ENCODE data around the gene ZC3H4. TPM values are rescaled to one million over a fixed set of nuclear protein-coding genes. Genes with fewer than 3 reads are reported as not detected.

Gene ZC3H4
- total and polyA plus RNA-seq, 10 of the 15 experiments (the other 5 are each of a cell fraction or from before 2014, with no cell fraction given), result 5.1 to 86.3 (median 15.5) TPM

- TF ChIP-seq TAF1 (IDR thresholded peaks at IDR 0.05; ENCODE audit: borderline replicate concordance, low read depth, low read length), result 0 out of 2 replicates have a peak, but pooled peaks have one; percentile 32
- TF ChIP-seq TARDBP (IDR thresholded peaks at IDR 0.05; ENCODE audit: borderline replicate concordance), result 0 out of 2 replicates have a peak, but pooled peaks have one; percentile 29
- peak; percentile 42; the same call in 1 of the 2 replicates for TF ChIP-seq CREB1 (IDR thresholded peaks at IDR 0.05; ENCODE audit: low read depth)
- TF ChIP-seq POLR2A (IDR thresholded peaks at IDR 0.05; ENCODE audit: low read depth, low read length), result peak; percentile 74
- no peak for TF ChIP-seq RAD21 (IDR thresholded peaks at IDR 0.05; ENCODE audit: insufficient read depth, low read depth, low read length)
- TF ChIP-seq ATF7 (IDR thresholded peaks at IDR 0.05; ENCODE audit: low read depth), result no peak
- TF ChIP-seq, protein P1, sequence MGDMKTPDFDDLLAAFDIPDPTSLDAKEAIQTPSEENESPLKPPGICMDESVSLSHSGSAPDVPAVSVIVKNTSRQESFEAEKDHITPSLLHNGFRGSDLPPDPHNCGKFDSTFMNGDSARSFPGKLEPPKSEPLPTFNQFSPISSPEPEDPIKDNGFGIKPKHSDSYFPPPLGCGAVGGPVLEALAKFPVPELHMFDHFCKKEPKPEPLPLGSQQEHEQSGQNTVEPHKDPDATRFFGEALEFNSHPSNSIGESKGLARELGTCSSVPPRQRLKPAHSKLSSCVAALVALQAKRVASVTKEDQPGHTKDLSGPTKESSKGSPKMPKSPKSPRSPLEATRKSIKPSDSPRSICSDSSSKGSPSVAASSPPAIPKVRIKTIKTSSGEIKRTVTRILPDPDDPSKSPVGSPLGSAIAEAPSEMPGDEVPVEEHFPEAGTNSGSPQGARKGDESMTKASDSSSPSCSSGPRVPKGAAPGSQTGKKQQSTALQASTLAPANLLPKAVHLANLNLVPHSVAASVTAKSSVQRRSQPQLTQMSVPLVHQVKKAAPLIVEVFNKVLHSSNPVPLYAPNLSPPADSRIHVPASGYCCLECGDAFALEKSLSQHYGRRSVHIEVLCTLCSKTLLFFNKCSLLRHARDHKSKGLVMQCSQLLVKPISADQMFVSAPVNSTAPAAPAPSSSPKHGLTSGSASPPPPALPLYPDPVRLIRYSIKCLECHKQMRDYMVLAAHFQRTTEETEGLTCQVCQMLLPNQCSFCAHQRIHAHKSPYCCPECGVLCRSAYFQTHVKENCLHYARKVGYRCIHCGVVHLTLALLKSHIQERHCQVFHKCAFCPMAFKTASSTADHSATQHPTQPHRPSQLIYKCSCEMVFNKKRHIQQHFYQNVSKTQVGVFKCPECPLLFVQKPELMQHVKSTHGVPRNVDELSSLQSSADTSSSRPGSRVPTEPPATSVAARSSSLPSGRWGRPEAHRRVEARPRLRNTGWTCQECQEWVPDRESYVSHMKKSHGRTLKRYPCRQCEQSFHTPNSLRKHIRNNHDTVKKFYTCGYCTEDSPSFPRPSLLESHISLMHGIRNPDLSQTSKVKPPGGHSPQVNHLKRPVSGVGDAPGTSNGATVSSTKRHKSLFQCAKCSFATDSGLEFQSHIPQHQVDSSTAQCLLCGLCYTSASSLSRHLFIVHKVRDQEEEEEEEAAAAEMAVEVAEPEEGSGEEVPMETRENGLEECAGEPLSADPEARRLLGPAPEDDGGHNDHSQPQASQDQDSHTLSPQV (IDR thresholded peaks at IDR 0.05), result no peak
- no peak for TF ChIP-seq SUZ12 (IDR thresholded peaks at IDR 0.05; ENCODE audit: unreplicated experiment)
- no peak for TF ChIP-seq NFIC (IDR thresholded peaks at IDR 0.05; ENCODE audit: low read depth, low read length)
- no peak for TF ChIP-seq MEF2B (IDR thresholded peaks at IDR 0.05; ENCODE audit: partially characterized antibody, poor library complexity, severe bottlenecking)
- TF ChIP-seq MYC (IDR thresholded peaks at IDR 0.05; ENCODE audit: insufficient read depth, insufficient read length, insufficient replicate concordance, low read length, severe bottlenecking), result no peak
- TF ChIP-seq POU2F2 (IDR thresholded peaks at IDR 0.05; ENCODE audit: borderline replicate concordance, low read depth, low read length), result no peak
- no peak for TF ChIP-seq SREBF2 (IDR thresholded peaks at IDR 0.05; ENCODE audit: low read length)
- TF ChIP-seq YY1 (IDR thresholded peaks at IDR 0.05; ENCODE audit: low read depth, low read length), result peak; percentile 80
- no peak; the same call in 1 of the 2 replicates for TF ChIP-seq ATF2 (IDR thresholded peaks at IDR 0.05; ENCODE audit: low read length)
- peak; percentile 62; the same call in 1 of the 2 replicates for TF ChIP-seq CBFB (IDR thresholded peaks at IDR 0.05; ENCODE audit: low read depth)
- TF ChIP-seq NR2C1 (IDR thresholded peaks at IDR 0.05), result no peak
- TF ChIP-seq ZNF384 (IDR thresholded peaks at IDR 0.05; ENCODE audit: borderline replicate concordance, low read depth, low read length), result no peak
- TF ChIP-seq BCL11A (IDR thresholded peaks at IDR 0.05; ENCODE audit: low read depth, low read length), result no peak
- TF ChIP-seq CBX5 (IDR thresholded peaks at IDR 0.05; ENCODE audit: low read depth), result no peak
- no peak for TF ChIP-seq CHD4 (IDR thresholded peaks at IDR 0.05)
- TF ChIP-seq GATAD2B (conservative IDR thresholded peaks at IDR 0.05; ENCODE audit: low read depth), result no peak
- no peak for TF ChIP-seq ZBTB11 (CRISPR knock-in tag; IDR thresholded peaks at IDR 0.05)
These were observed 19.7 kb downstream of the ZC3H4 start (continued) for GRCh38 chr19:47093841-47094240.

Data from GM12878 (cell line).